Muscle of back (tissue), 11 donors: ENCODE measurements around the gene RANBP17. TPM values are rescaled to one million over a fixed set of nuclear protein-coding genes. Genes with fewer than 3 reads are reported as not detected.
"Not testable (repeated sequence)": the region's sequence is repeated elsewhere in the genome, so short reads cannot be mapped to it uniquely, and the experiment has no call there.

Source experiments
- DNase-seq, 3 donors: peaks; one replicate each; pipeline versions ENCODE4 v3.0.0 to v3.0.0-alpha.2; 2013
- polyA plus RNA-seq, 10 donors: library from polyadenylated mRNA; unstranded; fragments of 120-200 nt; gene quantifications; one replicate each; pipeline ENCODE4 v1.2.1, GENCODE V29; 2013; ENCODE audit not compliant: insufficient read length in 10 of 10

RANBP17 gene
- polyA plus RNA-seq, 10 donors = 4.6 to 18.0 (median 7.4) TPM

GRCh38 chr5:170939178-170939577 lies 77.4 kb downstream of the RANBP17 start:
- no peak for DNase-seq

- no peak for DNase-seq
Measured at GRCh38 chr5:170941788-170942187, 80.0 kb downstream of the RANBP17 start.

GRCh38 chr5:170945275-170945674 lies 83.5 kb downstream of the RANBP17 start:
- no peak for DNase-seq

GRCh38 chr5:170960567-170960966 lies 98.7 kb downstream of the RANBP17 start:
- DNase-seq = peak in 2 of 3 donors; percentile 10 to 26

GRCh38 chr5:170963521-170963920 lies 101.7 kb downstream of the RANBP17 start:
- no peak for DNase-seq

- no peak for DNase-seq
Measured at GRCh38 chr5:170974461-170974860, 112.6 kb downstream of the RANBP17 start.

- not testable (repeated sequence) for DNase-seq
Measured at GRCh38 chr5:170980261-170980660, 118.4 kb downstream of the RANBP17 start.

- DNase-seq = peak; percentile 9 to 43 (median 9)
Measured at GRCh38 chr5:170985486-170985885, 123.7 kb downstream of the RANBP17 start.

- peak; percentile 7 to 37 (median 11) for DNase-seq
Measured at GRCh38 chr5:170986598-170986997, 124.8 kb downstream of the RANBP17 start.

GRCh38 chr5:170993476-170993875 lies 131.7 kb downstream of the RANBP17 start:
- DNase-seq = peak in 1 of 3 donors; percentile 8

GRCh38 chr5:171010086-171010485 lies 148.3 kb downstream of the RANBP17 start:
- DNase-seq = no peak

GRCh38 chr5:171010816-171011215 lies 149.0 kb downstream of the RANBP17 start:
- DNase-seq = no peak

GRCh38 chr5:171023508-171023907 lies 161.7 kb downstream of the RANBP17 start:
- no peak for DNase-seq

- DNase-seq = no peak
Measured at GRCh38 chr5:171024084-171024483, 162.3 kb downstream of the RANBP17 start.

GRCh38 chr5:171029401-171029800 lies 167.6 kb downstream of the RANBP17 start:
- no peak for DNase-seq

GRCh38 chr5:171031977-171032376 lies 170.2 kb downstream of the RANBP17 start:
- no peak for DNase-seq

- no peak for DNase-seq
Measured at GRCh38 chr5:171032435-171032973, 170.7 kb downstream of the RANBP17 start.

GRCh38 chr5:171041893-171042292 lies 180.1 kb downstream of the RANBP17 start:
- not testable (repeated sequence) for DNase-seq

GRCh38 chr5:171050916-171051315 lies 189.1 kb downstream of the RANBP17 start:
- peak; percentile 9 to 45 (median 14) for DNase-seq

- DNase-seq = no peak
Measured at GRCh38 chr5:171055875-171056454, 194.1 kb downstream of the RANBP17 start.

GRCh38 chr5:171067540-171068130 lies 205.8 kb downstream of the RANBP17 start:
- DNase-seq = no peak

GRCh38 chr5:171074747-171075146 lies 212.9 kb downstream of the RANBP17 start:
- no peak for DNase-seq

GRCh38 chr5:171080186-171080938 lies 218.5 kb downstream of the RANBP17 start:
- no peak for DNase-seq
